Trophoblast cell (in vitro differentiated cells and primary cell): ENCODE results near the gene RTL10.

Experiments
- DNase-seq, 2 donors: peaks; one replicate each; pipeline ENCODE4 v3.0.0-alpha.2; 2016
- H2AFZ ChIP-seq: 2 replicates; pipeline ENCODE4 v1.6.1; 2013; ENCODE audit warnings: low read length, moderate library complexity, mild to moderate bottlenecking; ENCODE audit not compliant: insufficient read depth, poor library complexity
- H2AK5ac ChIP-seq: 2 replicates; pipeline ENCODE4 v1.6.1; 2013; ENCODE audit warnings: mild to moderate bottlenecking, low read length
- H2BK120ac ChIP-seq: 2 replicates; pipeline ENCODE4 v1.6.1; 2013; ENCODE audit warnings: low read length, mild to moderate bottlenecking, moderate library complexity; ENCODE audit not compliant: insufficient read depth, poor library complexity
- H2BK12ac ChIP-seq: 2 replicates; pipeline ENCODE4 v1.6.1; 2013; ENCODE audit warnings: mild to moderate bottlenecking, low read length, moderate library complexity
- H2BK5ac ChIP-seq: 2 replicates; pipeline ENCODE4 v1.6.1; 2013; ENCODE audit warnings: low read length, low read depth, moderate library complexity, mild to moderate bottlenecking; ENCODE audit not compliant: poor library complexity
- H3K14ac ChIP-seq: 2 replicates; pipeline ENCODE4 v1.6.1; 2013; ENCODE audit warnings: mild to moderate bottlenecking, low read length
- H3K18ac ChIP-seq: 2 replicates; pipeline ENCODE4 v1.6.1; 2013; ENCODE audit warnings: mild to moderate bottlenecking, low read length
- H3K23ac ChIP-seq: 2 replicates; pipeline ENCODE4 v1.6.1; 2013; ENCODE audit warnings: low read length
- H3K27ac ChIP-seq: 2 replicates; pipeline ENCODE4 v1.5.1; 2013; ENCODE audit warnings: low read depth, mild to moderate bottlenecking, inconsistent platforms, low read length, moderate library complexity
- H3K27me3 ChIP-seq: 2 replicates; pipeline ENCODE4 v1.6.1; 2013; ENCODE audit warnings: inconsistent platforms, mild to moderate bottlenecking, low read length, moderate library complexity; ENCODE audit not compliant: insufficient read depth
- H3K36me3 ChIP-seq, 2 experiments: 1 replicate in 1 of 2; 2 replicates in 1 of 2; pipeline ENCODE4 v1.6.1; 2013; ENCODE audit warnings: low read length in 2 of 2, mild to moderate bottlenecking in 2 of 2, moderate library complexity in 1 of 2; ENCODE audit not compliant: insufficient read depth in 2 of 2, control insufficient read depth in 1 of 2
- H3K4ac ChIP-seq: 2 replicates; pipeline ENCODE4 v1.6.1; 2013; ENCODE audit warnings: low read depth, mild to moderate bottlenecking, low read length, moderate library complexity
- H3K4me1 ChIP-seq, 2 experiments: 1 replicate in 1 of 2; 2 replicates in 1 of 2; pipeline ENCODE4 v1.6.1; 2013; ENCODE audit warnings: low read length in 2 of 2, mild to moderate bottlenecking in 2 of 2, moderate library complexity in 1 of 2; ENCODE audit not compliant: insufficient read depth in 2 of 2, control insufficient read depth in 1 of 2
- H3K4me2 ChIP-seq: 2 replicates; pipeline ENCODE4 v1.6.1; 2013; ENCODE audit warnings: inconsistent platforms, mild to moderate bottlenecking, low read length, moderate library complexity
- H3K4me3 ChIP-seq: 2 replicates; pipeline ENCODE4 v1.5.1; 2013; ENCODE audit warnings: mild to moderate bottlenecking, low read depth, low read length, inconsistent platforms
- H3K79me1 ChIP-seq: one replicate; pipeline ENCODE4 v1.6.1; 2013; ENCODE audit warnings: low read length
- H3K79me2 ChIP-seq: 2 replicates; pipeline ENCODE4 v1.6.1; 2013; ENCODE audit warnings: low read length, mild to moderate bottlenecking; ENCODE audit not compliant: control insufficient read depth, insufficient read depth, poor library complexity
- H3K9ac ChIP-seq: 2 replicates; pipeline ENCODE4 v1.6.1; 2013; ENCODE audit warnings: mild to moderate bottlenecking, low read length
- H3K9me3 ChIP-seq: 2 replicates; pipeline ENCODE4 v1.6.1; 2013; ENCODE audit warnings: low read depth, mild to moderate bottlenecking, control low read depth, inconsistent platforms, low read length; ENCODE audit not compliant: insufficient read depth
- H4K12ac ChIP-seq: 2 replicates; pipeline ENCODE4 v1.6.1; 2013; ENCODE audit warnings: low read depth, mild to moderate bottlenecking, low read length, moderate library complexity
- H4K8ac ChIP-seq: 2 replicates; pipeline ENCODE4 v1.6.1; 2013; ENCODE audit warnings: low read depth, mild to moderate bottlenecking, low read length, moderate library complexity
- H4K91ac ChIP-seq: one replicate; pipeline ENCODE4 v1.6.1; 2013; ENCODE audit warnings: low read depth, mild to moderate bottlenecking, low read length, moderate library complexity
- WGBS: extraction: QIAGEN DNeasy Blood & Tissue Kit; methylation state at CpG from one replicate; pipeline ENCODE4 v1.1.7; 2013; ENCODE audit warnings: missing lambda C conversion rate; ENCODE audit not compliant: insufficient read length, insufficient coverage; ENCODE audit errors: extremely low coverage; 5-methylcytosine and 5-hydroxymethylcytosine counted together

RTL10 gene

DNA sequence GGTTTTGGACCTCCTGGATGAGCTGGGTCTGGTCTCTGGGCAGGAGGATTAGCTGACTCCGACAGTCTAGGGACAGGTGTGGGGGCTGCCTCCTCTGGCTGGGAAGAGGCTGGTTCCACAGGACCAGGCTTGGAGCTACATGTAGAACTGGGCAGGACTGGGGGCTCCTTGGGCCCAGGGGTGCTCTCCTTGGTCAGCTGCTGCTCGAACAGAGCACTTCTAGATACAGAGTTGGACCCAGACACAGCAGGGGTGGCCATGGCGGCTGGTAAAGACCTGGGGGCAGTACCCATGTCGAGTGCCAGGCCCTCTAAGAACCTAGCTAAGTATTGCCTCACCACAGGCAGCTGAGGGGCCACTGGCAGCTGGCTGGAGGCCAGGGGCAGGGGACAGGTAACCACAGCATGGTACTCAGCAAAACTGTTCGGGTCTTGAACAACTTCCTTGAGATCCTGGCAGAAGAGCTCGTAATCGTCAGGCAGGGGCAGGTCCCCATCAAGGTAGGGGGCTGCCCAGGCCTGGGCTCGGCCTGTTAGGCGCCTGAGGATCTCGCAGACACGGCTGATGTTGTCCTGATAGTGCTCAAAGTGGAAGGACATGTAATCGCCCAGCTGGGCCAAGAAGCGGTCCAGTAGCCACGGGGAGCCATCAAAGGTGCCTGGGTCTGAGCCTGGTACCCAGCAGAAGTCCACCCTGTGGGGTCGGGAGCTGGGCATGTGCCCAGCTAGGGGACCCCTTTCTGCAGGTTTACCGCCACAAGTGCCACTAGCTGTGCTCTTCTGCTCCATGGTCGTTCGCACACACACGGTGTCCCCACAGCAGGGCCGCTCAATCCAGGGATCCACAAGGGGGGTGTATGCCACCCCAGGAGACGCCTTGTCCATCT lies 3.1 kb downstream of the RTL10 start:
- Histone ChIP-seq H2BK5ac (no peak overlapping the region), H2AK5ac (peak overlapping the region; percentile 31), H2BK12ac (peak overlapping the region; percentile 8), H4K8ac (no peak overlapping the region), H3K18ac (peak overlapping the region; percentile 2), H2AFZ (no peak overlapping the region), H3K27ac (peak overlapping the region; percentile 77), H3K9ac (no peak overlapping the region), H3K4me3 (no peak overlapping the region), H4K91ac (peak overlapping the region; percentile 9), H4K12ac (no peak overlapping the region), H3K4ac (peak overlapping the region; percentile 22), H3K36me3 (peaks cover 24 to 27% of the 10 kb centered on the region in 2 experiments), H3K79me1 (peaks cover 37% of the 10 kb centered on the region), H3K14ac (peak overlapping the region; percentile 38), H3K4me2 (no peak overlapping the region), H3K23ac (no peak overlapping the region), H3K27me3 (no peaks in the 10 kb centered on the region), H3K9me3 (peaks cover 2% of the 10 kb centered on the region), H3K79me2 (peaks cover 37% of the 10 kb centered on the region), H3K4me1 (peaks cover 38 to 53% of the 10 kb centered on the region in 2 experiments), H2BK120ac (no peak overlapping the region)
- no CpG with 5 or more reads among the region's 21 CpGs for WGBS
- DNase-seq = no peak

DNA sequence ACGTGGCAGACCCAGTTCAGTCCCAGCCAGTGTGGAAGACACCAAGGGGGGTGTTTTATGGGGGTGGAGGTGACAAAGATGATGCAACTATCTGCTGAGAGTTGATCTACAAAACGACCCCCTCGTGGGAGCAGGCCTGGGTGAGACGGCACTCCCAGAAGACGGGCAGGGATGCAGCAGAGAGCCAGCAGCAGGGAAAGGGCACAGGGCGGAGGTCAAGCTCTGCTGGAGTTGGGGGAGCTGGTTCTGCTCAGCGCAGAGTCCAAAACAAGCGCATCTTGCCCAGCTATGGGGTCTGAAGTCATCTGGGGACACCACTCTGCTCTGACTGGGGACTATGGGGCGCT lies 3.9 kb downstream of the RTL10 start:
- H3K27me3 ChIP-seq = no peaks in the 10 kb centered on the region
- no peak overlapping the region for H3K4me2 ChIP-seq
- no peak overlapping the region for H3K4me3 ChIP-seq
- peak overlapping the region; percentile 8 for H3K9ac ChIP-seq
- WGBS = no CpG with 5 or more reads among the region's 9 CpGs
- H3K4ac ChIP-seq = no peak overlapping the region
- peak overlapping the region; percentile 28 for H4K8ac ChIP-seq
- peaks cover 37% of the 10 kb centered on the region for H3K79me2 ChIP-seq
- peak overlapping the region; percentile 77 for H3K27ac ChIP-seq
- peak overlapping the region; percentile 38 for H3K14ac ChIP-seq
- no peak overlapping the region for H3K23ac ChIP-seq
- H3K4me1 ChIP-seq = peaks cover 38 to 51% of the 10 kb centered on the region in 2 experiments
- H3K9me3 ChIP-seq = peaks cover 2% of the 10 kb centered on the region
- no peak overlapping the region for H2BK120ac ChIP-seq
- H3K79me1 ChIP-seq = peaks cover 36% of the 10 kb centered on the region
- H2AFZ ChIP-seq = no peak overlapping the region
- peak overlapping the region; percentile 54 for H2BK12ac ChIP-seq
- H4K91ac ChIP-seq = peak overlapping the region; percentile 9
- no peak overlapping the region for H4K12ac ChIP-seq
- peak overlapping the region; percentile 31 for H2AK5ac ChIP-seq
- H3K18ac ChIP-seq = peak overlapping the region; percentile 44
- DNase-seq = no peak
- H2BK5ac ChIP-seq = peak overlapping the region; percentile 3
- peaks cover 24 to 27% of the 10 kb centered on the region in 2 experiments for H3K36me3 ChIP-seq

DNA sequence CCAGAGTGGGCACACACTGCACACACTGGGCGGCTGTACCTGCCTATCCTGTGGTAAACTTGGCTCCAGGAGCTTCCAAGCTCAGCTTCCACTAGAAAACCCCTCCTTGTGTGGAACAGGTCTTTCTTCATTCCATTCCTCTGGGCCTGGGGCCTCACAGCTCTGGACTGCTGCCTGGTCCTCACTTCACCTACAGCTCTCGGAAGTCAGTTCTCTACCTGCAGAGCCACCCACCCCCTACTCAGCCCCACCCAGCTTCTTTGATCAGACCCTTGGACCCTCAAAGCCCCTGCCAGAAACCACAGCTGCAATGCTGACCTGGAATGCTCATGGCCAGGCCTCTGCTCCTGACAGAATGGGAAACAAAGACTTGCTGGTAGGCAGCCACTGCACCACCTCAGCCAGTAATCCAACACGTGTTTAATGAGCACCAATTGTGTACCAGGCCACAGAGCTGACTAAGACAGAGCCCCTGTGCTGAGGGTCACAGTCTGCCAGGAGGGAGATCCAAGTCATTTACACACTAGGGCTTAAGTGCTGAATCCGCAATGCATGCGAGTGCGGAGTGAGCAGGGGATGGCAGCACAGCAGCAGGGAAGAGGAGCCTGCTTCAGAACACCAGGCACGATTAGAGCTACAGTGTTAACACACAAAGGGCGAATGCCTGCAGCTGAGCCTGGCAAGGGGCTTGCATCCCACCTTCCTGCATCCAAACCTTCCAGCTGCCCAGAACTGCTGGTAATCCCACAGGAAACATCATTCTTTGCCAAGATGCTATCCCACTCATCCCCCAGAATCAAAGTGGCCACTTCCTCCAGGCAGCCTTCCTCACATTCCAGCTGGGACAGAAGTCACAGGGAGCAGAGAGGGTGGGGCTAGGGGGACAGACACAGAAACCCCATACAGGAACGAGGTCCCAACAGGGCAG lies 4.6 kb downstream of the RTL10 start:
- Histone ChIP-seq H3K14ac (peak overlapping the region; percentile 38), H3K4me1 (peaks cover 35 to 46% of the 10 kb centered on the region in 2 experiments), H3K23ac (no peak overlapping the region), H3K4me3 (no peak overlapping the region), H2BK5ac (peak overlapping the region; percentile 3), H3K36me3 (peaks cover 24 to 27% of the 10 kb centered on the region in 2 experiments), H2AK5ac (no peak overlapping the region), H4K8ac (peak overlapping the region; percentile 28), H3K27ac (peak overlapping the region; percentile 77), H3K79me2 (peaks cover 31% of the 10 kb centered on the region), H4K12ac (no peak overlapping the region), H3K18ac (peak overlapping the region; percentile 44), H2BK120ac (no peak overlapping the region), H2BK12ac (peak overlapping the region; percentile 16), H3K4me2 (peak overlapping the region; percentile 43), H3K27me3 (no peaks in the 10 kb centered on the region), H3K9me3 (peaks cover 2% of the 10 kb centered on the region), H3K4ac (peak overlapping the region; percentile 2), H3K9ac (no peak overlapping the region), H3K79me1 (peaks cover 30% of the 10 kb centered on the region), H2AFZ (no peak overlapping the region), H4K91ac (peak overlapping the region; percentile 9)
- no CpG with 5 or more reads among the region's 9 CpGs for WGBS
- peak; percentile 91 to 92 for DNase-seq
